ENCODE data around the gene SF3B5.
"Not testable (repeated sequence)": the region's sequence is repeated elsewhere in the genome, so short reads cannot be mapped to it uniquely, and the experiment has no call there.

Gene SF3B5

GRCh38 chr6:144104488-144104887 is 9.1 kb upstream of the SF3B5 start:
- no peak for DNase-seq

- DNase-seq: no peak
These were observed 7.7 kb upstream of the SF3B5 start for GRCh38 chr6:144103026-144103563.

- no peak for DNase-seq
These were observed 3.6 kb upstream of the SF3B5 start for GRCh38 chr6:144098993-144099392.

GRCh38 chr6:144094731-144095133 is 641 bp downstream of the SF3B5 start:
- DNase-seq: no peak

- no peak for DNase-seq
These were observed 1.7 kb downstream of the SF3B5 start for GRCh38 chr6:144093658-144094057.

GRCh38 chr6:144093236-144093635 is 2.1 kb downstream of the SF3B5 start:
- DNase-seq: no peak

- no peak for DNase-seq
These were observed 5.0 kb downstream of the SF3B5 start for GRCh38 chr6:144090384-144090783.

- DNase-seq: no peak
These were observed 7.5 kb downstream of the SF3B5 start for GRCh38 chr6:144087789-144088426.

GRCh38 chr6:144086959-144087358 is 8.4 kb downstream of the SF3B5 start:
- no peak for DNase-seq

- no peak for DNase-seq
These were observed 12.2 kb downstream of the SF3B5 start for GRCh38 chr6:144083172-144083571.

GRCh38 chr6:144082412-144082811 is 13.0 kb downstream of the SF3B5 start:
- not testable (repeated sequence) for DNase-seq

- no peak for DNase-seq
These were observed 17.5 kb downstream of the SF3B5 start for GRCh38 chr6:144077871-144078270.

GRCh38 chr6:144075875-144076274 is 19.5 kb downstream of the SF3B5 start:
- DNase-seq: no peak

GRCh38 chr6:144075187-144075586 is 20.2 kb downstream of the SF3B5 start:
- DNase-seq: no peak

GRCh38 chr6:144073024-144073423 is 22.3 kb downstream of the SF3B5 start:
- no peak for DNase-seq

GRCh38 chr6:144069506-144069905 is 25.9 kb downstream of the SF3B5 start:
- no peak for DNase-seq

GRCh38 chr6:144068794-144069193 is 26.6 kb downstream of the SF3B5 start:
- no peak for DNase-seq

GRCh38 chr6:144066741-144067484 is 28.5 kb downstream of the SF3B5 start:
- no peak for DNase-seq

- DNase-seq: no peak
These were observed 29.1 kb downstream of the SF3B5 start for GRCh38 chr6:144066255-144066654.

GRCh38 chr6:144065213-144065660 is 30.1 kb downstream of the SF3B5 start:
- no peak for DNase-seq

GRCh38 chr6:144064402-144065212 is 30.8 kb downstream of the SF3B5 start:
- peak; percentile 70 for DNase-seq

- peak; percentile 88 for DNase-seq
These were observed 31.5 kb downstream of the SF3B5 start for GRCh38 chr6:144063744-144064401.

GRCh38 chr6:144063246-144063743 is 32.1 kb downstream of the SF3B5 start:
- no peak for DNase-seq

All from activated CD4-positive, CD25-positive, alpha-beta regulatory T cell treated with anti-CD3 and anti-CD28 coated beads, Interleukin-2, amount 50 U/mL, for 72 hours (primary cell).